GM19238 (cell line): ENCODE data around the gene C3orf85.
"Not testable (repeated sequence)": the region's sequence is repeated elsewhere in the genome, so short reads cannot be mapped to it uniquely, and the experiment has no call there.

Experiments used
- DNase-seq: peaks from one replicate; pipeline ENCODE4 v3.0.0; 2011; ENCODE audit warnings: low spot score; ENCODE audit not compliant: insufficient read length

Gene C3orf85

GRCh38 chr3:109136523-109136922 lies at the start of gene C3orf85:
TSS of gene C3orf85 (plus strand) at chr3:109136719. CDS start at chr3:109136848, 129 bp downstream.
- DNase-seq = no peak

GRCh38 chr3:109089265-109089664 lies 47.3 kb upstream of the C3orf85 start:
- no peak for DNase-seq

- DNase-seq = no peak
Measured at GRCh38 chr3:109091846-109092245, 44.7 kb upstream of the C3orf85 start.

GRCh38 chr3:109093561-109093960 lies 43.0 kb upstream of the C3orf85 start:
- DNase-seq = no peak

GRCh38 chr3:109095166-109095565 lies 41.4 kb upstream of the C3orf85 start:
- DNase-seq = no peak

GRCh38 chr3:109098079-109098644 lies 38.4 kb upstream of the C3orf85 start:
- DNase-seq = no peak

GRCh38 chr3:109109574-109109973 lies 26.9 kb upstream of the C3orf85 start:
- DNase-seq = no peak

- no peak for DNase-seq
Measured at GRCh38 chr3:109112946-109113760, 23.4 kb upstream of the C3orf85 start.

- no peak for DNase-seq
Measured at GRCh38 chr3:109114746-109115145, 21.8 kb upstream of the C3orf85 start.

GRCh38 chr3:109115451-109115850 lies 21.1 kb upstream of the C3orf85 start:
- DNase-seq = no peak

GRCh38 chr3:109116031-109116430 lies 20.5 kb upstream of the C3orf85 start:
- DNase-seq = no peak

- no peak for DNase-seq
Measured at GRCh38 chr3:109117939-109118338, 18.6 kb upstream of the C3orf85 start, which contains the start of gene MORC1. TSS of gene MORC1 (minus strand) at chr3:109118134. CDS start at chr3:109118059, 75 bp downstream.

- no peak for DNase-seq
Measured at GRCh38 chr3:109118584-109118983, 17.9 kb upstream of the C3orf85 start.

GRCh38 chr3:109122690-109123089 lies 13.8 kb upstream of the C3orf85 start:
- DNase-seq = no peak

- DNase-seq = no peak
Measured at GRCh38 chr3:109125902-109126301, 10.6 kb upstream of the C3orf85 start.

GRCh38 chr3:109127553-109127952 lies 9.0 kb upstream of the C3orf85 start:
- no peak for DNase-seq

GRCh38 chr3:109131276-109131675 lies 5.2 kb upstream of the C3orf85 start:
- DNase-seq = no peak

- no peak for DNase-seq
Measured at GRCh38 chr3:109132801-109133473, 3.6 kb upstream of the C3orf85 start.

- not testable (repeated sequence) for DNase-seq
Measured at GRCh38 chr3:109133474-109133816, 3.1 kb upstream of the C3orf85 start.

- no peak for DNase-seq
Measured at GRCh38 chr3:109137761-109138160, 1.2 kb downstream of the C3orf85 start.

- no peak for DNase-seq
Measured at GRCh38 chr3:109140318-109140717, 3.8 kb downstream of the C3orf85 start.

- no peak for DNase-seq
Measured at GRCh38 chr3:109143646-109144045, 7.1 kb downstream of the C3orf85 start.
